ENCODE measurements around the gene CNIH3. TPM values are rescaled to one million over a fixed set of nuclear protein-coding genes. Genes with fewer than 3 reads are reported as not detected.

Gene CNIH3
- total RNA-seq, 1 experiment from 2014 or later, result 4.2 TPM

GRCh38 chr1:224621813-224622682, 5.9 kb downstream of the CNIH3 start:
- Histone ChIP-seq H2BK20ac (ENCODE audit: low read depth, low read length, poor library complexity, severe bottlenecking) (no peak overlapping the region), H3K4me1 (ENCODE audit: insufficient read depth, low read length) (no peaks in the 10 kb centered on the region), H2BK120ac (ENCODE audit: low read depth, low read length, poor library complexity, severe bottlenecking) (no peak overlapping the region), H3T11ph (ENCODE audit: low read length) (no peak overlapping the region), H3K27ac (ENCODE audit: insufficient read length, low read depth, low read length) (no peak overlapping the region), H3K79me2 (ENCODE audit: insufficient read depth, low read length) (no peaks in the 10 kb centered on the region), H2AK5ac (ENCODE audit: insufficient read length, low read length) (no peak overlapping the region), H3K4ac (ENCODE audit: low read depth, low read length) (no peak overlapping the region), H3K14ac (ENCODE audit: insufficient read depth, low read length) (no peak overlapping the region), H4K20me1 (ENCODE audit: control insufficient read depth, insufficient read depth, insufficient read length) (no peaks in the 10 kb centered on the region), H3K27me3 (ENCODE audit: insufficient read depth, low read length) (peaks cover 22% of the 10 kb centered on the region), H3K56ac (ENCODE audit: insufficient read length, low read depth, low read length) (no peak overlapping the region), H4K5ac (ENCODE audit: insufficient read length, low read depth, low read length) (no peak overlapping the region), H2BK5ac (ENCODE audit: insufficient read length, low read length) (no peak overlapping the region), H3K79me1 (ENCODE audit: insufficient read depth, low read depth, low read length, poor library complexity, severe bottlenecking) (no peaks in the 10 kb centered on the region), H3K23me2 (ENCODE audit: insufficient read length, low read depth, low read length, poor library complexity, severe bottlenecking) (peaks cover 7% of the 10 kb centered on the region), H3K9me3 (ENCODE audit: control insufficient read depth, low read depth, low read length) (no peaks in the 10 kb centered on the region), H4K8ac (replicated peaks; ENCODE audit: insufficient read length, low read depth, low read length) (no peak overlapping the region), H2BK15ac (ENCODE audit: low read depth, low read length) (no peak overlapping the region), H2AFZ (ENCODE audit: low read length) (no peak overlapping the region), H3K18ac (ENCODE audit: insufficient read length, low read depth, low read length) (no peak overlapping the region), H4K91ac (ENCODE audit: insufficient read length, low read depth, low read length) (no peak overlapping the region), H3K23ac (ENCODE audit: insufficient read length, low read depth, low read length) (no peak overlapping the region), H2BK12ac (ENCODE audit: insufficient read length, low read depth, low read length) (no peak overlapping the region), H3K9ac (ENCODE audit: extremely low read depth, insufficient read length, low read length) (no peak overlapping the region), H3K4me2 (ENCODE audit: insufficient read depth, insufficient read length, low read length) (no peak overlapping the region)
- H3K4me3 Mint-ChIP-seq, result no peak overlapping the region
- peaks cover 7 to 8% (median 7%) of the 10 kb centered on the region in 3 experiments for H3K36me3 Mint-ChIP-seq (ENCODE audit: insufficient read depth in 1 of 3, low read depth in 3 of 3)
- no peak for TF ChIP-seq CTCF (conservative IDR thresholded peaks at IDR 0.05)
- H3K27me3 Mint-ChIP-seq (ENCODE audit: low read depth), result peaks cover 67% of the 10 kb centered on the region
- H3K27ac Mint-ChIP-seq, result no peak overlapping the region
- no peak for DNase-seq
- WGBS (ENCODE audit: extremely low coverage, insufficient read length, low lambda C conversion rate), result no CpG with 5 or more reads among the region's 7 CpGs
- H3K9me3 Mint-ChIP-seq, result peaks cover 11 to 13% of the 10 kb centered on the region in 2 experiments
- H3K4me1 Mint-ChIP-seq, result peaks cover 4 to 11% of the 10 kb centered on the region in 2 experiments
